ENCODE data around the gene SNX10. TPM values are rescaled to one million over a fixed set of nuclear protein-coding genes. Genes with fewer than 3 reads are reported as not detected.

The SNX10 gene
- total RNA-seq, 2 donors from 2014 or later = 1.3 to 6.7 TPM

DNA sequence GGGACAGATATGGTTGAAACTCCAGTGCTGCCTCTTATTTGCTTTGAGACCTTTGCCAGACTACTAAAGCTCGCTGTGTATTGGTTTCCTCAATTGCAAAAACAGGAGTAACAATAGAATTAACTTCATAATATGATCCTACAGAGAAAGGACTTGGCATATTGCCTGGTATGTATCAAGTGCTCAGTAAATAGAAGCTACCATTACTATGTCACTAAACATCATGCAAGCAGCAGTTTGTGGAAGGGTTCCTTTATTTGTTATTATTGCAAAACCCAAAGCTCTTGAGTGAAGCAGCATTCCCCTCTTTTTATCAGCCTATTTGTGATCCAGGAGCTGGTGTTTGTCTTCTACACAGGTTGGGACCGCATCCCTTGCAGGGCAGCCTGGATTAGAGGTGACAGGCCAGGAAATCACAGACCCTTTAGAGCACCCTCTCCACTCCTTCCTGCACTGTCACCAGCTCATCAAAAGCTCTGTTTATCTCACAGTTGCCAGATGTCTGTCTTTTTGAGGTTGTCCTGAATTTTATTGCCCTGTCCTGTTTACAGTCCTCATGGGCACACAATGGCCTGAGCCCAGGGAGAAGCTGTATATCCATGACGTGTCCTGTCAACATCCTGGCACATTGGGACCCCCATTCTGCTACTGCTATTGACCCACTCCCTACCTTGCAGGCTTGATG is 121.5 kb downstream of the SNX10 start:
- DNase-seq (no peak), ATAC-seq (no peak)
- no peaks in the 10 kb centered on the region for H3K9me3 ChIP-seq
- H3K36me3 ChIP-seq (replicated peaks in 1 of 2; ENCODE audit: insufficient read depth in 1 of 2, low read depth in 2 of 2) = no peaks in the 10 kb centered on the region
- 82 to 83% methylated on average over 3 of the region's 3 CpGs for WGBS, 2 donors
- intact Hi-C loops (cut with DNase I) = no loop called here
- no peaks in the 10 kb centered on the region for H3K27me3 ChIP-seq
- H3K27ac ChIP-seq = no peak overlapping the region
- no peak overlapping the region for H3K4me3 ChIP-seq
- no peaks in the 10 kb centered on the region for H3K4me1 ChIP-seq
- TF ChIP-seq, protein P1, sequence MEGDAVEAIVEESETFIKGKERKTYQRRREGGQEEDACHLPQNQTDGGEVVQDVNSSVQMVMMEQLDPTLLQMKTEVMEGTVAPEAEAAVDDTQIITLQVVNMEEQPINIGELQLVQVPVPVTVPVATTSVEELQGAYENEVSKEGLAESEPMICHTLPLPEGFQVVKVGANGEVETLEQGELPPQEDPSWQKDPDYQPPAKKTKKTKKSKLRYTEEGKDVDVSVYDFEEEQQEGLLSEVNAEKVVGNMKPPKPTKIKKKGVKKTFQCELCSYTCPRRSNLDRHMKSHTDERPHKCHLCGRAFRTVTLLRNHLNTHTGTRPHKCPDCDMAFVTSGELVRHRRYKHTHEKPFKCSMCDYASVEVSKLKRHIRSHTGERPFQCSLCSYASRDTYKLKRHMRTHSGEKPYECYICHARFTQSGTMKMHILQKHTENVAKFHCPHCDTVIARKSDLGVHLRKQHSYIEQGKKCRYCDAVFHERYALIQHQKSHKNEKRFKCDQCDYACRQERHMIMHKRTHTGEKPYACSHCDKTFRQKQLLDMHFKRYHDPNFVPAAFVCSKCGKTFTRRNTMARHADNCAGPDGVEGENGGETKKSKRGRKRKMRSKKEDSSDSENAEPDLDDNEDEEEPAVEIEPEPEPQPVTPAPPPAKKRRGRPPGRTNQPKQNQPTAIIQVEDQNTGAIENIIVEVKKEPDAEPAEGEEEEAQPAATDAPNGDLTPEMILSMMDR (IDR thresholded peaks at IDR 0.05) = no peak
- TF ChIP-seq POLR2A (IDR thresholded peaks at IDR 0.05) = no peak

DNA sequence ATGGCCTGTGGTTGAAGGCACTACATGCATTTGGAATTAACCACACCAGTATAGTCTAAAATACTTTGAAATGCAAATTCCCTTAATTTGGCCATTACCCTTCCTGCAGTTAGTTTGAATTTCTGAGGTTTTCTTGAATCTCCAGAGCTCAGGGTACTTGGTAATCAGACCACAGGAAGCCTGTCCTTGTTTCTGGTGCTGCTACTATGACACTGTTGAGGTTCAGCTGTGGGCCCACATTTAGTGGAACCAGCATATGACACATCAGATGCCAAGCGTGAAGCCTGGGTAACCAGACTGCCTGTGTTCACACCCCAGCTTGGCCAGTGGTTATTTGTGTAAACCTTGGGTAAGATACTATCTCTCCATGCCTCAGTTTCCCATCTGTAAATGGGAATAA is 124.3 kb downstream of the SNX10 start:
- no peak overlapping the region for H3K4me3 ChIP-seq
- intact Hi-C loops (cut with DNase I) = no loop called here

DNA sequence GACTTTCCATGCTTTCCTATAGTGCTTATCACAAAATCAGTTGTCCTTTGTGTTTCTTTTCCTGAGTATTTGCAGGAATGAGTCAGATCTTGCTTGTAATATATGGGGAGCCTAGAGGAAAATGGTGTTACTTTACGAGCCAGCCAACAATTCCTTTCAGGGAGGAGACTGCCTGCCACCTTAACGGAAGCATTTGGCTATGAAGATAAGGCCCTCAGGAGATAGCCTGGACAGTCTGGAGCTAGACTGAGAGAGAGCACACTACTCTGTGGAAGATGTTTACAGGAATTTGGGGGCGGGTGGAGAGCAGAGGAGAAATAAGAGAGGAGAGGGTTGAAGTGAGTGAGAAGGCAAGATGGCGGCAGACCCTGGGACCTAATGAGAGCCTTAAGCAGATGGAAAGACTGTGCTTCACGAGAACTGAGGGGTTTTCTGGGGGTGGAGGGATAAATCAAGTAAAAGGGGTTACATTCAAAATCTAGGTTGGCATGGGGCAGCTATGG is 126.3 kb downstream of the SNX10 start:
- H3K27ac ChIP-seq = no peak overlapping the region

More for the DNA sequence above, 124.3 kb downstream of the SNX10 start:
- ATAC-seq = no peak
- Histone ChIP-seq H3K36me3 (replicated peaks in 1 of 2; ENCODE audit: insufficient read depth in 1 of 2, low read depth in 2 of 2) (no peaks in the 10 kb centered on the region), H3K9me3 (no peaks in the 10 kb centered on the region), H3K27ac (no peak overlapping the region), H3K27me3 (no peaks in the 10 kb centered on the region), H3K4me1 (no peaks in the 10 kb centered on the region)
- no peak for DNase-seq
- TF ChIP-seq, protein P1 (IDR thresholded peaks at IDR 0.05) = no peak
- TF ChIP-seq POLR2A (IDR thresholded peaks at IDR 0.05) = no peak
- WGBS, 2 donors = 92 to 93% methylated on average over 1 of the region's 1 CpG

DNA sequence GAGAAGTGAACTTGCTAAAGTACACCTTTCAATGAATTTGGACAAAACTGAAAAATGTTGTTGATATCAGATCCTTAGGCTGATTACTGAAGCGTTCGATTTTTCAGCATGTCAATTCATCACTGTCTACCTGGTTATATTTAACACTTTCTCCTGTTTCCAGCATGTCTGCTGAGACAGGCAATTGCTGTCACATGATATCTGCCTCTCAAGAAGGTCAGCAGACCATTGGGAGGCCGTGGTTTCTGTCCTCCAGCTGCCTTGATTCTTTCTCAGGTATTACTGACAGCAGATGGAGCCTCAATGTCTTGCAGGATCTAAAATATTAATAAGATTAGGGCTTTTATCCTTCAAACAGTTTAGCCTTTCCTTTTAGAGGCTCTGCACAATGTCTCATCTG is 127.5 kb downstream of the SNX10 start:
- no peaks in the 10 kb centered on the region for H3K27me3 ChIP-seq
- WGBS, 2 donors = 67 to 86% methylated on average over 3 of the region's 3 CpGs
- H3K4me1 ChIP-seq = no peaks in the 10 kb centered on the region
- H3K9me3 ChIP-seq = no peaks in the 10 kb centered on the region
- intact Hi-C loops (cut with DNase I) = no loop called here
- TF ChIP-seq POLR2A (IDR thresholded peaks at IDR 0.05) = no peak
- TF ChIP-seq, protein P1 (IDR thresholded peaks at IDR 0.05) = no peak
- H3K36me3 ChIP-seq (replicated peaks in 1 of 2; ENCODE audit: insufficient read depth in 1 of 2, low read depth in 2 of 2) = no peaks in the 10 kb centered on the region
- DNase-seq (no peak), ATAC-seq (no peak)
- H3K4me3 ChIP-seq = no peak overlapping the region
- no peak overlapping the region for H3K27ac ChIP-seq

More for the DNA sequence above, 126.3 kb downstream of the SNX10 start:
- ATAC-seq (no peak), DNase-seq (no peak)
- Histone ChIP-seq H3K36me3 (replicated peaks in 1 of 2; ENCODE audit: insufficient read depth in 1 of 2, low read depth in 2 of 2) (no peaks in the 10 kb centered on the region), H3K9me3 (no peaks in the 10 kb centered on the region), H3K4me3 (no peak overlapping the region), H3K4me1 (no peaks in the 10 kb centered on the region), H3K27me3 (no peaks in the 10 kb centered on the region)
- intact Hi-C loops (cut with DNase I) = no loop called here
- TF ChIP-seq, protein P1 (IDR thresholded peaks at IDR 0.05) = no peak
- TF ChIP-seq POLR2A (IDR thresholded peaks at IDR 0.05) = no peak
- 88 to 91% methylated on average over 5 of the region's 5 CpGs for WGBS, 2 donors

Measured in body of pancreas (tissue), 4 donors.